AG09309 (cell line): ENCODE measurements around the gene ASPSCR1.

Source experiments
- DNase-seq: peaks from one replicate; pipeline ENCODE4 v3.0.0-alpha.2; 2010; ENCODE audit warnings: low read depth
- H3K4me3 ChIP-seq: 2 replicates; pipeline ENCODE4 v1.5.1; 2011; ENCODE audit warnings: mild to moderate bottlenecking, low read depth, low read length, moderate library complexity; ENCODE audit not compliant: control insufficient read depth
- CTCF ChIP-seq: IDR thresholded peaks from 2 replicates; pipeline ENCODE4 v1.5.1; 2011; ENCODE audit warnings: mild to moderate bottlenecking, low read depth, low read length, inconsistent platforms; ENCODE audit not compliant: insufficient read depth, control insufficient read depth; ENCODE audit errors: missing control alignments

ASPSCR1 gene

GRCh38 chr17:82055023-82055964 lies 77.9 kb downstream of the ASPSCR1 start:
- TF ChIP-seq CTCF: no peak
- no peak for DNase-seq
- H3K4me3 ChIP-seq: no peak overlapping the region

- DNase-seq: no peak
- no peak for TF ChIP-seq CTCF
- no peak overlapping the region for H3K4me3 ChIP-seq
These were observed 78.7 kb downstream of the ASPSCR1 start for GRCh38 chr17:82055965-82056728.

GRCh38 chr17:82056729-82057621 lies 79.5 kb downstream of the ASPSCR1 start:
- TF ChIP-seq CTCF: no peak
- no peak for DNase-seq
- H3K4me3 ChIP-seq: no peak overlapping the region

- no peak for DNase-seq
- no peak for TF ChIP-seq CTCF
These were observed 80.9 kb downstream of the ASPSCR1 start for GRCh38 chr17:82058230-82058854.

GRCh38 chr17:82058855-82059249 lies 81.4 kb downstream of the ASPSCR1 start:
- no peak for DNase-seq
- no peak overlapping the region for H3K4me3 ChIP-seq
- TF ChIP-seq CTCF: no peak

More at GRCh38 chr17:82058230-82058854, 80.9 kb downstream of the ASPSCR1 start:
- no peak overlapping the region for H3K4me3 ChIP-seq

- H3K4me3 ChIP-seq: no peak overlapping the region
- no peak for TF ChIP-seq CTCF
- DNase-seq: no peak
These were observed 82.0 kb downstream of the ASPSCR1 start for GRCh38 chr17:82059272-82060000.
